ENCODE results near the gene LDAH. TPM values are rescaled to one million over a fixed set of nuclear protein-coding genes. Genes with fewer than 3 reads are reported as not detected.

LDAH gene
- total RNA-seq, 6 experiments from 2014 or later, result 18.3 to 23.2 (median 20.2) TPM

DNA sequence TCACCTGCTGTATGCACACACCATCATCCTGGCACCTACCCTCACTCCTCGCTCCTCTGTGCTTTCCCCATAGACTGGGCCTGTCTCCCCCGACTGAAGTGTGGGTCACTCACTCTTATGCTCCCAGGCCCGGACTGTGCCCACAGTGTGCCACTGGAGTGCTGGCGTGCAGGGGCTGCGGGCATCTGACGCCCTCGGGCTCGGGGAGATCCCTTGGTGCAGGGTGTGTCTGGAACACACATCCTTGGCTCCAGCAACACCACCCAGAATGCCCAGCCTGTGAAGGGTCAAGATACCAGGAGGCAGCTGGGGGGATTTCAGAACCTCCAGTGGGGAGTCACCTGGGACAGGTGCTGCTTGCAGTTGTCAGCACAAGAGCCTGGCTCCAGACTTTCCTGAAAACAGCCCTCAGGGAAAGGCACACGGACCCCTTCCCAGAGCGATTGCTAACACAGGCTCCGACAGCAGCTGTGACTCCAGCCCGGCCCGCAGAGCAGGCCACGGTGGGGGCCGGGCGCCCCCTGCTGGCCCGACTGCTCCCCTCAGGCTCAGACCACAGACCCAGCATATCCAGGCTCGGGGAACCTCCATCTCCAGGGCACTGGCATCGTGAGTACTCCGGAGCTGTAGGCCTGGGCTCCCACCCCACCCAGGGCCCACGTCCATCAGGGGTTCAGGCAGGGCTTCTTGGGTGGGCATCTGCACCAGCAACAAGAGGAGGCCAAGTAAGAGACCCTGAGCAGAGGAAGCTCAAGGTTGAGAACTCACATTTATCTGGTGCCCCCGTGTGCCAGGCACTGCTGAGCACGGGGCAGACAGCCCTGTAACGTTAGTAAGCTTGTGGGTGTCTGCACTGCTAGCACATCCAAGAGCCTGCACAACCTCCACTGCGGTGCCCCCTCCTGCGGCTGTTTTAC, 180.6 kb downstream of the LDAH start:
- no peak overlapping the region for H3K4me3 Mint-ChIP-seq
- H3K27me3 Mint-ChIP-seq (ENCODE audit: insufficient read depth), result peaks cover 5% of the 10 kb centered on the region
- no peak overlapping the region for H3K27ac Mint-ChIP-seq
- no peaks in the 10 kb centered on the region for H3K9me3 Mint-ChIP-seq
- DNase-seq, result peak; percentile 38
- TF ChIP-seq, protein P1, sequence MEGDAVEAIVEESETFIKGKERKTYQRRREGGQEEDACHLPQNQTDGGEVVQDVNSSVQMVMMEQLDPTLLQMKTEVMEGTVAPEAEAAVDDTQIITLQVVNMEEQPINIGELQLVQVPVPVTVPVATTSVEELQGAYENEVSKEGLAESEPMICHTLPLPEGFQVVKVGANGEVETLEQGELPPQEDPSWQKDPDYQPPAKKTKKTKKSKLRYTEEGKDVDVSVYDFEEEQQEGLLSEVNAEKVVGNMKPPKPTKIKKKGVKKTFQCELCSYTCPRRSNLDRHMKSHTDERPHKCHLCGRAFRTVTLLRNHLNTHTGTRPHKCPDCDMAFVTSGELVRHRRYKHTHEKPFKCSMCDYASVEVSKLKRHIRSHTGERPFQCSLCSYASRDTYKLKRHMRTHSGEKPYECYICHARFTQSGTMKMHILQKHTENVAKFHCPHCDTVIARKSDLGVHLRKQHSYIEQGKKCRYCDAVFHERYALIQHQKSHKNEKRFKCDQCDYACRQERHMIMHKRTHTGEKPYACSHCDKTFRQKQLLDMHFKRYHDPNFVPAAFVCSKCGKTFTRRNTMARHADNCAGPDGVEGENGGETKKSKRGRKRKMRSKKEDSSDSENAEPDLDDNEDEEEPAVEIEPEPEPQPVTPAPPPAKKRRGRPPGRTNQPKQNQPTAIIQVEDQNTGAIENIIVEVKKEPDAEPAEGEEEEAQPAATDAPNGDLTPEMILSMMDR (IDR thresholded peaks at IDR 0.05), result peak; percentile 99
- H3K36me3 Mint-ChIP-seq (ENCODE audit: low read depth), result no peaks in the 10 kb centered on the region
- peaks cover 12% of the 10 kb centered on the region for H3K4me1 Mint-ChIP-seq (ENCODE audit: low read depth)

DNA sequence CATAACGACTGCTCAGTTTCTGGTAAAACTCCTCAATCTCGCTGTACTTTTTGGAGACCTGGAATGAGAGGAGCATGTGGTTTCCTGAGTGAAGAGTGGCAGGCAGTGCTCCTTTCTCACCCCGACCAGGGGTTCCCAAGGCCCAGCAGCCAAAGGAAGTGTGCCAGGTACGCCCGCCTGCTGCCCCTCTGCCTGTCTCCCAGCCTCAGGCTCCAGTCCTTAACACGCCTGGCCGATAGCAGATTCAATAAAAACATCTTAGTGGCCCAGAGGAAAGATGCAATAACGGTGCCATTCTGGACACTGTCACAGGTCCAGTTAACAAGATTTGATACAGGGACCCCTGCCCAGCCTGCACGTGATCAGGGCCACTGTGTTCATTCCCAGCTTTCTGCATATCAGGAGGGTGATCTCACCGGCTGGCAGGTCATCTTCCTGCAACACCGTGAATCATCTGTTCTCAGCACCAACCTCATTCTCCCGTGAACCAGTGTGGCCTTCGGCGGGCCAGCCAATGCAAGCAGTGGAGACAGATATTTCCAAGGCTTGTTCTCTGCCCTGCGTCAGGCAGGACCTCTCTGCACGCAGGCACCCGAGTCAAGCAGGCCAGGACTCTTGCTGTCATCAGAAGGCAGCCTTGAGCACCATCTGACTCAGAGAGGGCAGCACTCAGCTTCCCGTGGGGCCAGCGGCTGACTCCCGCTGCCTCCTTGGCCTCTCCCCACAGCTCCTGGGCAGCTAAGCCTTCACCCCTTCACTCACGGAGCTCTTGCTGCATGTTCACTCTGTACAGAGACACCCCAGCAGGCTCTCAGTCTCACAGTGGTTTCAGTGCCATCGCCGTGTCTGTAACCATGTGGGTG, 181.5 kb downstream of the LDAH start:
- DNase-seq, result peak; percentile 19
- Mint-ChIP-seq H3K4me1 (ENCODE audit: low read depth) (peaks cover 12% of the 10 kb centered on the region), H3K36me3 (ENCODE audit: low read depth) (no peaks in the 10 kb centered on the region), H3K9me3 (no peaks in the 10 kb centered on the region), H3K27ac (no peak overlapping the region), H3K27me3 (ENCODE audit: insufficient read depth) (peaks cover 5% of the 10 kb centered on the region), H3K4me3 (no peak overlapping the region)
- TF ChIP-seq, protein P1 (IDR thresholded peaks at IDR 0.05), result no peak

DNA sequence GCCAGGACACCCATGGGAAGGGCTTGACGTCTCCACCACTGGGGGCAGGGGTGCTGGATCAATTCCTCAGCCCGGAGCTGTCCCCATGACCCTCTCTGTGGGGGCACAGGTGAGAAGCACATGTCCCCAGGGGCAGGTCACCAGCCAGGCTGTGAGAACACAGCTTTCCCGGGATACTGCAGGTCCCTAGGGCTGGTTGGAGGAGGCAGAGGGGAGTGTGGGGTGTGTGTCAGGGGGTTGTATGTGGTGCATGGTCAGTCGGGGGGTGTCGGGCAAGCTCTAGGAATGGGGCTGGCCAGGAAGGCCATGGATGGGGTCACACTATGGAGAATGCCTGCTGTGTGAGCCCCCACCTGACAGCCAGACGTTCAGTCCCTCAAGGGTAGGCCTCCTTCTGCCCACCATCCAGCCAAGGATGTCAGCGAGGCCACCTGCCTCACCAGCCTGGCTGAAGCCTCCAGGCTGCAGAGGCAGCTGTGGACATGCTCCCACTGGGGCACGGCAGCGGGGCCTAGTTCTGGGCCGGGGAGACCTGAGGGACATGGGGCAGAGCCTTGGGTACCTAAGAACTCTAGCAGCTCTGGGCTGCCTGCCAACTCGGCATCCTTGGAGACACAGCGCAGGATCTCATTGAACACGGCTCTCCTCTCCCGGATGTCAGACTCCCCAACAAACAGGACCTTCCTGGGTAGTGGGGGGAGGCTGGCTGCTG, 182.3 kb downstream of the LDAH start:
- DNase-seq, result no peak
- H3K36me3 Mint-ChIP-seq (ENCODE audit: low read depth), result no peaks in the 10 kb centered on the region
- TF ChIP-seq, protein P1 (IDR thresholded peaks at IDR 0.05), result no peak
- peaks cover 18% of the 10 kb centered on the region for H3K4me1 Mint-ChIP-seq (ENCODE audit: low read depth)
- H3K9me3 Mint-ChIP-seq, result no peaks in the 10 kb centered on the region
- no peak overlapping the region for H3K4me3 Mint-ChIP-seq
- peaks cover 5% of the 10 kb centered on the region for H3K27me3 Mint-ChIP-seq (ENCODE audit: insufficient read depth)
- no peak overlapping the region for H3K27ac Mint-ChIP-seq

DNA sequence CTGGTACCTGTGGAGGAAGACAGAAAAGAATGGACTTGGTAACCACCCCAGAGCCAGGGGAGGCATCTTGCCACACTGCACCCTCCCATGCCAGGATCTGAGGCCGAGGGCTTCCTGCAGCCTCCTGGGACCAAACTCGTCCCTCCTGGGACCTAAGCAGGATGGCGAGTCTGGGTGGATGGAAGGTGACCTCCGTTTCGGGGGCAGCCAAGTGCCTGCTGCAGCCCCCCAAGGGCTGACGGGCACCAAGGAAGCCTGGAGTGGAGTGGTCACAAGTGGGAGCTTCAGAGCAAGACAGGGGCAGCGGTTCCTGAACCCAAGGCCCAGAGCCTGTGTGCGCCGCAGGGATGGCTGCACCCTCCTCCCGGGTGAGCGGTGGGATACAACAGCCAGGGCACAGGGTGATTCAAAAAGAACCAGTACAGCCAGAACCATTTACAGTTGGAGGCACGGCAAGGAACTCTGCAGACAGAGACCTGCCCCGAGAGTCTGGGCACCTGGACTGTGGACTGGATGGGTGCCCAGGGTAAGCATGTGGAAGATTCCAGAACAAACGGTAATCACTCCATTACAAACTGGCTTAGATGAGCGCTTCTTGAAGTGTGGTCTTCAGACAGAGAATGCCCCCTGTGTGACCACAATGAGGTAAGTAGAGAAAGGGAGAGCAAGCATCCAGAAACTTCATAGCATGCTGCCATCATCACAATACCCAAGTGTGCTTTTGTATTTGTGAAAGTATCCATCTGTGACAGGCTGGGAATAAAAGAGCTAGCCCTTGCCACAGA, 184.1 kb downstream of the LDAH start:
- Mint-ChIP-seq H3K4me1 (ENCODE audit: low read depth) (peaks cover 36% of the 10 kb centered on the region), H3K27me3 (ENCODE audit: insufficient read depth) (peaks cover 8% of the 10 kb centered on the region), H3K27ac (no peak overlapping the region), H3K9me3 (no peaks in the 10 kb centered on the region), H3K36me3 (ENCODE audit: low read depth) (no peaks in the 10 kb centered on the region), H3K4me3 (no peak overlapping the region)
- no peak for DNase-seq
- TF ChIP-seq, protein P1 (IDR thresholded peaks at IDR 0.05), result no peak
